Psoas muscle (tissue), 8 donors: Measurements from ENCODE around the gene KARS1. TPM values are rescaled to one million over a fixed set of nuclear protein-coding genes. Genes with fewer than 3 reads are reported as not detected.

Experiments
- ATAC-seq, 4 donors: fragments of 200-7000 bp; cut with Tn5 transposase; one replicate each; pipeline ENCODE4 v1.9.1; 2020; ENCODE audit warnings: moderate library complexity in 3 of 4, mild to moderate bottlenecking in 2 of 4
- DNase-seq, 2 donors: peaks; one replicate each; pipeline ENCODE4 v3.0.0-alpha.2; 2020
- H3K27ac ChIP-seq: fragments of 200-600 bp; one replicate; pipeline ENCODE4 v1.8.0; 2022
- H3K27me3 ChIP-seq, 3 donors: fragments of 200-600 bp in 1 of 3; one replicate each; pipeline versions ENCODE4 v1.6.1 to v1.8.0; 2013 to 2022; ENCODE audit warnings: low read length in 2 of 3, mild to moderate bottlenecking in 2 of 3, moderate library complexity in 1 of 3; ENCODE audit not compliant: insufficient read depth in 3 of 3
- H3K36me3 ChIP-seq, 2 donors: fragments of 200-600 bp in 1 of 2; one replicate each; pipeline versions ENCODE4 v1.6.1 to v1.8.0; 2013 to 2022; ENCODE audit warnings: low read depth in 1 of 2, mild to moderate bottlenecking in 1 of 2, moderate library complexity in 1 of 2; ENCODE audit not compliant: insufficient read depth in 1 of 2
- H3K4me1 ChIP-seq: fragments of 200-600 bp; one replicate; pipeline ENCODE4 v1.8.0; 2022
- H3K4me3 ChIP-seq: fragments of 200-600 bp; one replicate; pipeline ENCODE4 v1.8.0; 2022; ENCODE audit warnings: mild to moderate bottlenecking
- H3K9me3 ChIP-seq: fragments of 200-600 bp; one replicate; pipeline ENCODE4 v1.8.0; 2022
- WGBS, 3 donors: extraction: QIAGEN DNeasy Blood & Tissue Kit; methylation state at CpG; one replicate each; pipeline versions ENCODE4 v1.1.6 to v1.1.7; 2013; 5-methylcytosine and 5-hydroxymethylcytosine counted together
- intact Hi-C, 2 donors: fragments of 100-400 bp; cut with DNase I; formaldehyde crosslinking; loops; one replicate each; pipeline versions ENCODE4 v1.11.0 to v1.14.2; 2022
- polyA plus RNA-seq, 3 donors: library from polyadenylated mRNA; stranded (reverse); fragments of 200-250 nt; gene quantifications; one replicate each; pipeline ENCODE4 v1.2.3, GENCODE V29; 2013
- total RNA-seq, 4 donors: library from RNA; stranded (reverse); fragmentation: NEBNext Ultra II Directional in 2 of 4; extraction: Animal tissue kit (Norgen Biotek cat#: 25700) in 2 of 4; gene quantifications; one replicate each; pipeline versions ENCODE4 v1.2.1 to v1.2.4, GENCODE V29; 2021 to 2023
- TF ChIP-seq, protein P1 (sequence below): fragments of 200-600 bp; IDR thresholded peaks from one replicate; pipeline ENCODE4 v1.8.0; 2022; ENCODE audit warnings: antibody characterized with exemption
- donor health status: healthy with polysubstance abuse.
- donor health status: DM: no; HTN: no; CAD: no; lungs with moderate emphysema.
- donor health status: Bipolar disorder and iron deficiency.
- donor health status: healthy.
- donor health status: DM: yes; HTN: yes; CAD: no.
- donor health status: DM: no; HTN: no; CAD: no.
- donor health status: DM: no; HTN: no; CAD: no.
- donor health status: DM: yes; HTN: yes; CAD: no.

Gene KARS1
- total and polyA plus RNA-seq, 7 donors, result 162 to 232 (median 179) TPM

DNA sequence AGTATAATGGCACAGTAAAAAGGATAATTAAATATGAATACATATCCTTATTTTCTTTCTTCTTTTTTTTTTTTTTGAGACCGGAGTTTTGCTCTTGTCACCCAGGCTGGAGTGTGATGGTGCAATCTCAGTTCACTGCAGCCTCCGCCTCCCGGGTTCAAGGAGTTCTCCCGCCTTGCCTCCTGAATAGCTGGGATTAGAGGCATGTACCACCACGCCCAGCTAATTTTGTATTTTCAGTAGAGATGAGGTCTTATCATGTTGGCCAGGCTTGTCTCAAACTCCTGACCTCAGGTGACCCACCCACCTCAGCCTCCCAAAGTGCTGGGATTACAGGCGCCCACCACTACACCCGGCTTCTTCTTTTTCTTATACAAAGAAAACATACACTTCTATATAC lies 69.3 kb downstream of the KARS1 start:
- no peak for ATAC-seq
- WGBS, 3 donors, result 90 to 94% (median 93%) methylated on average over 7 of the region's 7 CpGs
- TF ChIP-seq, protein P1, sequence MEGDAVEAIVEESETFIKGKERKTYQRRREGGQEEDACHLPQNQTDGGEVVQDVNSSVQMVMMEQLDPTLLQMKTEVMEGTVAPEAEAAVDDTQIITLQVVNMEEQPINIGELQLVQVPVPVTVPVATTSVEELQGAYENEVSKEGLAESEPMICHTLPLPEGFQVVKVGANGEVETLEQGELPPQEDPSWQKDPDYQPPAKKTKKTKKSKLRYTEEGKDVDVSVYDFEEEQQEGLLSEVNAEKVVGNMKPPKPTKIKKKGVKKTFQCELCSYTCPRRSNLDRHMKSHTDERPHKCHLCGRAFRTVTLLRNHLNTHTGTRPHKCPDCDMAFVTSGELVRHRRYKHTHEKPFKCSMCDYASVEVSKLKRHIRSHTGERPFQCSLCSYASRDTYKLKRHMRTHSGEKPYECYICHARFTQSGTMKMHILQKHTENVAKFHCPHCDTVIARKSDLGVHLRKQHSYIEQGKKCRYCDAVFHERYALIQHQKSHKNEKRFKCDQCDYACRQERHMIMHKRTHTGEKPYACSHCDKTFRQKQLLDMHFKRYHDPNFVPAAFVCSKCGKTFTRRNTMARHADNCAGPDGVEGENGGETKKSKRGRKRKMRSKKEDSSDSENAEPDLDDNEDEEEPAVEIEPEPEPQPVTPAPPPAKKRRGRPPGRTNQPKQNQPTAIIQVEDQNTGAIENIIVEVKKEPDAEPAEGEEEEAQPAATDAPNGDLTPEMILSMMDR, result no peak
- Histone ChIP-seq H3K27me3 (no peaks in the 10 kb centered on the region), H3K4me1 (no peaks in the 10 kb centered on the region), H3K4me3 (no peak overlapping the region), H3K9me3 (no peaks in the 10 kb centered on the region), H3K36me3 (peaks cover 13 to 82% of the 10 kb centered on the region in 2 donors), H3K27ac (no peak overlapping the region)
- no peak for DNase-seq
- intact Hi-C loops, result no loop called here

Other genes with a start within 250 kb of the KARS1 start
- gene CFDP1, start 214.2 kb downstream of the KARS1 start, total RNA-seq, result 10 to 100 TPM; 16.6 to 21.9 (median 19.6) TPM
- 10 to 100 TPM; 37.6 to 78.2 (median 39.2) TPM for gene CFDP1, start 214.2 kb downstream of the KARS1 start, polyA plus RNA-seq
- 1 to 10 TPM; 5.9 to 7.9 (median 7.0) TPM for gene TMEM170A, start 183.0 kb downstream of the KARS1 start, total RNA-seq
- gene TMEM170A, start 183.0 kb downstream of the KARS1 start, polyA plus RNA-seq, result 1 to 10 TPM; 3.1 to 9.5 (median 9.2) TPM
- under 1 TPM; 0.04 to 0.20 (median 0.15) TPM for gene CHST6, start 152.2 kb downstream of the KARS1 start, total RNA-seq
- gene CHST6, start 152.2 kb downstream of the KARS1 start, polyA plus RNA-seq, result 1 to 10 TPM in 1 of 3 donors, under 1 TPM in 2; 0.01 to 5.8 (median 0.08) TPM
- gene CHST5, start 111.6 kb downstream of the KARS1 start, total RNA-seq, result under 1 TPM in 1 of 4 donors, not detected in 3; 0.27 TPM
- under 1 TPM in 2 of 3 donors, not detected in 1; 0.04 to 0.14 TPM for gene CHST5, start 111.6 kb downstream of the KARS1 start, polyA plus RNA-seq
- gene TMEM231, start 91.4 kb downstream of the KARS1 start, total RNA-seq, result 1 to 10 TPM; 1.8 to 2.6 (median 2.1) TPM
- gene TMEM231, start 91.4 kb downstream of the KARS1 start, polyA plus RNA-seq, result 1 to 10 TPM; 2.4 to 4.2 (median 2.7) TPM
- gene GABARAPL2, start 81.3 kb downstream of the KARS1 start, total RNA-seq, result 100 to 1,000 TPM; 107 to 180 (median 148) TPM
- gene GABARAPL2, start 81.3 kb downstream of the KARS1 start, polyA plus RNA-seq, result 100 to 1,000 TPM; 116 to 215 (median 188) TPM
- gene ADAT1, start 24.4 kb downstream of the KARS1 start, total RNA-seq, result 10 to 100 TPM; 15.6 to 25.3 (median 20.3) TPM
- gene ADAT1, start 24.4 kb downstream of the KARS1 start, polyA plus RNA-seq, result 10 to 100 TPM in 2 of 3 donors, 1 to 10 TPM in 1; 6.9 to 26.1 (median 14.7) TPM
- gene TERF2IP, start 108 bp upstream of the KARS1 start, total RNA-seq, result 10 to 100 TPM; 48.0 to 59.0 (median 56.6) TPM
- 10 to 100 TPM; 29.8 to 56.5 (median 45.8) TPM for gene TERF2IP, start 108 bp upstream of the KARS1 start, polyA plus RNA-seq
- gene CPHXL2, start 29.3 kb upstream of the KARS1 start, total RNA-seq, result not detected
- not detected for gene CPHXL2, start 29.3 kb upstream of the KARS1 start, polyA plus RNA-seq
- not detected for gene DUXB, start 53.8 kb upstream of the KARS1 start, total RNA-seq
- not detected for gene DUXB, start 53.8 kb upstream of the KARS1 start, polyA plus RNA-seq
- gene CPHXL, start 78.8 kb upstream of the KARS1 start, total RNA-seq, result not detected
- not detected for gene CPHXL, start 78.8 kb upstream of the KARS1 start, polyA plus RNA-seq